A204.1 (cell line): ENCODE measurements around the gene OSM.

Experiments
- FAIRE-seq: peaks from 2 replicates; lab custom pipeline; 2012; peaks lifted over from hg19 to GRCh38; lab: Jason Lieb, UNC

OSM gene

GRCh38 chr22:30285176-30285845 lies 18.7 kb upstream of the OSM start:
- no peak for FAIRE-seq

GRCh38 chr22:30284666-30285065 lies 18.0 kb upstream of the OSM start:
- no peak for FAIRE-seq

GRCh38 chr22:30284172-30284571 lies 17.5 kb upstream of the OSM start:
- no peak for FAIRE-seq

GRCh38 chr22:30283342-30283741 lies 16.7 kb upstream of the OSM start:
- FAIRE-seq, result no peak

- no peak for FAIRE-seq
Measured at GRCh38 chr22:30282616-30283046, 16.0 kb upstream of the OSM start.

GRCh38 chr22:30280505-30280904 lies 13.9 kb upstream of the OSM start:
- no peak for FAIRE-seq

- FAIRE-seq, result no peak
Measured at GRCh38 chr22:30279932-30280331, 13.3 kb upstream of the OSM start.

GRCh38 chr22:30279046-30279788 lies 12.6 kb upstream of the OSM start:
- FAIRE-seq, result no peak

- FAIRE-seq, result no peak
Measured at GRCh38 chr22:30277547-30278344, 11.1 kb upstream of the OSM start.

- FAIRE-seq, result no peak
Measured at GRCh38 chr22:30276039-30276438, 9.4 kb upstream of the OSM start.

- FAIRE-seq, result no peak
Measured at GRCh38 chr22:30275625-30276024, 9.0 kb upstream of the OSM start.

GRCh38 chr22:30274437-30274812 lies 7.8 kb upstream of the OSM start:
- FAIRE-seq, result no peak

- FAIRE-seq, result no peak
Measured at GRCh38 chr22:30273711-30274436, 7.2 kb upstream of the OSM start.

GRCh38 chr22:30272781-30273601 lies 6.3 kb upstream of the OSM start:
- no peak for FAIRE-seq

- FAIRE-seq, result no peak
Measured at GRCh38 chr22:30270832-30271231, 4.2 kb upstream of the OSM start.

- FAIRE-seq, result no peak
Measured at GRCh38 chr22:30268331-30268730, 1.7 kb upstream of the OSM start.

- FAIRE-seq, result no peak
Measured at GRCh38 chr22:30267382-30268302, 991 bp upstream of the OSM start.

- FAIRE-seq, result no peak
Measured at GRCh38 chr22:30265823-30266444, 717 bp downstream of the OSM start.

GRCh38 chr22:30265131-30265720 lies 1.4 kb downstream of the OSM start:
- FAIRE-seq, result no peak

- no peak for FAIRE-seq
Measured at GRCh38 chr22:30263883-30264282, 2.8 kb downstream of the OSM start.
